HFF-Myc (cell line): ENCODE data around the gene OR7A5.
"Not testable (repeated sequence)": the region's sequence is repeated elsewhere in the genome, so short reads cannot be mapped to it uniquely, and the experiment has no call there.

Experiments
- DNase-seq: peaks from one replicate; pipeline ENCODE4 v3.0.0-alpha.2; 2011; ENCODE audit warnings: low read depth; ENCODE audit errors: extremely low read depth
- H3K4me3 ChIP-seq: replicated peaks from 2 replicates; pipeline ENCODE4 v1.5.1; 2011; ENCODE audit warnings: low read depth, mild to moderate bottlenecking, control low read depth, low read length
- TF ChIP-seq, protein P1 (sequence below): IDR thresholded peaks from 2 replicates; pipeline ENCODE4 v1.5.1; 2012; ENCODE audit warnings: mild to moderate bottlenecking, low read depth, low read length, control low read depth; ENCODE audit errors: missing control alignments

Gene OR7A5

DNA sequence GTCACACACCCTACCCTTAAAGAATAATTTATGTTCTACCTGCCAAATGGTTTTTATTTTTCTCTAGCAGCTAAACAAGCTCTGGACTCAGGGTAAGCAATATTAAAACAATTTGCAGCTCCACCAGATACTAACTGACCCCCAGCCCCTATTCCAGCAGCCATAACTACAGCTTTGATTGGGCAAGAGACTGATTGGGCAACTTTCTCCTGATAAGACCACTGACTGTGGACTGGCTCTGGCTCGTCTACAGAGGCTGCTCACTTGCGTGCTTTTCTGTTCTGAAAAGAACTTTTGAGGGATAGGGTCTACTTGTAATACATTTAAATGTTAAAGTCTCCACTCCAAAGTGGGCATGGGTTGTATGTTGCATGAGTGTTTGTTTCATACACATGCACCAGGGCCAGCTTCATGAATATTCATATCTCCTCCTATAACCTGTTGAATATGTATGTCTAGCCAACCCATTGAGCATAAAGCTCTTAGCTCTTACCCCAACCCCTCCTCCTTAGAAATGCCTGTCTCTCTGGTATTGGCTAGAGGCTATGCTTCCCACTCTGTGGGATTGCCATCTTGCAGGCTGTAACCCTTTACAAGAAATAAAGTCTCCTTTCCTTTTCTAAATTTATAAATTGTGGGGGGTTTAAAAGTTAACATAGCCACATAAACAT, 19.9 kb downstream of the OR7A5 start:
- H3K4me3 ChIP-seq = no peak overlapping the region
- TF ChIP-seq, protein P1, sequence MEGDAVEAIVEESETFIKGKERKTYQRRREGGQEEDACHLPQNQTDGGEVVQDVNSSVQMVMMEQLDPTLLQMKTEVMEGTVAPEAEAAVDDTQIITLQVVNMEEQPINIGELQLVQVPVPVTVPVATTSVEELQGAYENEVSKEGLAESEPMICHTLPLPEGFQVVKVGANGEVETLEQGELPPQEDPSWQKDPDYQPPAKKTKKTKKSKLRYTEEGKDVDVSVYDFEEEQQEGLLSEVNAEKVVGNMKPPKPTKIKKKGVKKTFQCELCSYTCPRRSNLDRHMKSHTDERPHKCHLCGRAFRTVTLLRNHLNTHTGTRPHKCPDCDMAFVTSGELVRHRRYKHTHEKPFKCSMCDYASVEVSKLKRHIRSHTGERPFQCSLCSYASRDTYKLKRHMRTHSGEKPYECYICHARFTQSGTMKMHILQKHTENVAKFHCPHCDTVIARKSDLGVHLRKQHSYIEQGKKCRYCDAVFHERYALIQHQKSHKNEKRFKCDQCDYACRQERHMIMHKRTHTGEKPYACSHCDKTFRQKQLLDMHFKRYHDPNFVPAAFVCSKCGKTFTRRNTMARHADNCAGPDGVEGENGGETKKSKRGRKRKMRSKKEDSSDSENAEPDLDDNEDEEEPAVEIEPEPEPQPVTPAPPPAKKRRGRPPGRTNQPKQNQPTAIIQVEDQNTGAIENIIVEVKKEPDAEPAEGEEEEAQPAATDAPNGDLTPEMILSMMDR = no peak
- no peak for DNase-seq

DNA sequence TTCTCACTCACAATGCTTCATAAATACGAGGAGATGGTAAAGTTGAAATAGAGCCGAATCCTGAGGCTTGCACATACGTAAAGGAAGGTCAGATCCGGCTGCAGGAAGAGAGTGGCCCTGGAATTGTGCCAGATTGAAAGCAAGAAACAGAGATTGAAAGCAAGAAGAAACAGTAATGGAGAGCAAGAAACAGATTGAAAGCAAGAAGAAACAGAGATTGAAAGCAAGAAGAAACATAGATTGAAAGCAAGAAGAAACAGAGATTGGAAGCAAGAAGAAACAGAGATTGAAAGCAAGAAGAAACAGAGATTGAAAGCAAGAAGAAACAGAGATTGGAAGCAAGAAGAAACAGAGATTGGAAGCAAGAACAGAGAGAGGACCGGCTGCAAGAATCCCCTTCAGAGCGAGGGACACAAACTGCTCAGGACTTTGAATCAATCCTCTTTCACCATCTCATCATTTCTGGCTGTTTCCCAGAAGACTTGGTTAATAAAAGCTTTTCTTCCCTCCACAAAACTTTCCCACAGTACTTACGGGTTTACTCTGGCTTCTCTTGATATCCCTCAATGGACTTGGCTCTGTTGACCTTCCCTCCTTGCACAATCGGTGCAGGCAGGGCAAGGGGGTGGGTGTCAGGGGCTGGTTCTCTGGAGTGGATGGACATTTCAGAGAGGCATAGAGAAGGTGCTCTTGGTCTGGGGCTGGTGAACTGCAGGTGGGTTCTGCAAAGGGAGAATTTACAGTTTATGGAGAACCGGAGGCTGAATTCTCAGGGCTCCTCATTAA, 25.5 kb downstream of the OR7A5 start:
- TF ChIP-seq, protein P1 = no peak
- H3K4me3 ChIP-seq = no peak overlapping the region
- DNase-seq = no peak

DNA sequence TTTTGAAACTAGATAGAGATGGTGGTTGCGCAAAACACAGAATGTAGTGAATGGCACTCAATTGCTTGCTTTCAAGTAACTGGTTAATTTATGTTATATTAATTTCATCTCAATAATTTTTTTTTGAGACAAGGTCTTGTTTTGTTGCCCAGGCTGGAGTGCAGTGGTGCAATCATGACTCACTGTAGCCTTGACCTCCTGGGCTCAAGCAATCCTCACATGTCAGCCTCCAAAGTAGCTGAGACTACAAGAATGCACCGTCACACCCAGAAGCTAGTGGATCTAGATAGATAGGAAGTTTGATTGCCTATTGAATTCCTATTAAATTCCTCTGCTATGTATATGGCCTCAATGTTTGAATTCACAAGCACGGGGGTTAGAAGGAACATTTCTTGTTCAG, 30.2 kb downstream of the OR7A5 start:
- TF ChIP-seq, protein P1 = no peak
- DNase-seq = no peak
- H3K4me3 ChIP-seq = no peak overlapping the region

DNA sequence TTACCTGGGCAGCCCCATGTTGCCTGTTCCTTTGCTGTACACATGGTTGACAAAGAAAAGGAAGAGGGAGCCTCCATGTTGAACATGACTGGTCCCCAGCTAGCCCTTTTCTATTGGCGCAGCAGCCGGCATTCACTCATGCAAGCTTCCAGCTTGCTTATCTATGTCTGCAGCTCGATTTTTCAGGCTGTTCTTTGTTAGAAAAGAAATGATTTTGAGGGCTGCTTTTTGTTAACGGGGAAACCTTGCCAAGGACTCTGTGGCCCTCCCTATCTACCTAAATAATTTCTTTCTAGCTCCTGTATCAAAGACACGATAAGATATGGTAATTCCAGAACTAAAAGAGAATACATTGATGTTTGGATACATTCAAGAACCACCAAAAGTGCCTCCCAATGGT, 36.2 kb downstream of the OR7A5 start:
- no peak for DNase-seq
- TF ChIP-seq, protein P1 = no peak
- no peak overlapping the region for H3K4me3 ChIP-seq

DNA sequence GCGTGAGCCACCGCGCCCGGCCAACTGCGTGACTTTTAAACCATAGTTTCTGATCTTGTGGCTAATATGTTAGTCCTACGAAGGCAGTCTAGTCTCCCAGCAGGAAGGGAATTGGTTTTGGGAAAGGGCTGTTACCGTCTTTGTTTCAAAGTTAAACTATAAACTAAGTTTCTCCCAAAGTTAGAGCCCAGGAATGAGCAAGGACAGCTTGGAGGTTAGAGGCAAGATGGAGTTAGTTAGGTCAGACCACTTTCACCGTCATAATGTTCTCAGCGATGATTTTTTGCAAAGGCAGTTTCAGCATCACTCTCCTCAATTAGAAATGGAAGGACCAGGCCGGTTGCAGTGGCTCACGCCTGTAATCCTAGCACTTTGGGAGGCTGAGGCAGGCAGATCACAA, 39.0 kb downstream of the OR7A5 start:
- TF ChIP-seq, protein P1 = no peak
- no peak overlapping the region for H3K4me3 ChIP-seq
- DNase-seq = no peak

DNA sequence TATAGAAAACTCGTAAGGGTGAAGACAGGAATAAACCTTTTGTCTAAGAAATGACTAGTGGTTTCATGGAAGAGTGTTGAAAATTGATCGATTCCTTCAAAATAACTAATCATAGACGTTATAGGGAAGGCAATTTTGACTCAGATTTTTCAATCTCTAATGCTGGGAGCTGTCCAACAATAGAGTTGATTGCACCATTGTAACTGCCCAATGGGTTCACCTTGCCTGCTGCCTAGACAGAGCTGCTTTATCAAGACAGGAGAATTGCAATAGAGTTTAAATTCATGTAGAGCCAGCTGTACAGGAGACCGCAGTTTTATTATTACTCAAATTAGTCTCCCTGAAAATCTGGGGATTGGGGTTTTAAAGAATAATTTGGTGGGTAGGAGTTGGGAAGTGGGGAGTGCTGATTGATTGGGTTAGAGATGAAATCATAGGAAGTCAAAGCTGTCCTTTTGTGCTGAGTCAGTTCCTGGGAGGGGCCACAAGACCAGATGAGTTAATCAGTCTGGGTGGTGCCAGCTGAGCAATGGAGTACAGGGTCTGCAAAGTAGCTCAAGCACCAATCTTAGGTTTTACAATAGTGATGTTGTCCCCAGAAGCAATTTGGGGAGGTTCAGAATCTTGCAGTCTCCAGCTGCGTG, 39.8 kb downstream of the OR7A5 start:
- DNase-seq = no peak
- TF ChIP-seq, protein P1 = no peak
- H3K4me3 ChIP-seq = no peak overlapping the region

DNA sequence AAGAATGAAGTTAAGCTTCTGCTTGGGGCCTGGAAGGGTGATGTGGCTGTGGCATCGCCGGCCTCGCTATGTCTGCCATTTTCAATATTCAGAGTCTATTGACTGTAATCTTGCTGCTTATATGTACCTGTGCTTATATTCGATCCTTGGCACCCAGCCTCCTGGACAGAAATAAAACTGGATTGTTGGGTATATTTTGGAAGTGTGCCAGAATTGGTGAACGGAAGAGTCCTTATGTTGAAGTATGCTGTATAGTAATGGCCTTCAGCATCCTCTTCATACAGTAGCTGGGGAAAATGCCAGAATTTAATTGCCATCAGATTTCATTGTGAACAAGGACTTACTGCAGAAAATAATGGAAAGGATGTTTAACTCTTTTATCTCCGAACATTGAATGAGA, 42.7 kb downstream of the OR7A5 start:
- DNase-seq, H3K4me3 ChIP-seq: not testable (repeated sequence)
